Lung (tissue), 12 donors: ENCODE measurements around the gene PCBP3. TPM values are rescaled to one million over a fixed set of nuclear protein-coding genes. Genes with fewer than 3 reads are reported as not detected.

Experiments
- ATAC-seq: fragments of 200-7000 bp; cut with Tn5 transposase; one replicate; pipeline ENCODE4 v1.9.1; 2020; ENCODE audit warnings: moderate number of reproducible peaks; ENCODE audit not compliant: insufficient read depth, low FRiP score
- DNase-seq, 3 donors: peaks; one replicate each; pipeline ENCODE4 v3.0.0-alpha.2; 2013 to 2017
- H3K27ac ChIP-seq, 2 donors: one replicate each; pipeline ENCODE4 v1.5.1; 2013; ENCODE audit warnings: mild to moderate bottlenecking in 2 of 2, moderate library complexity in 2 of 2, control low read depth in 1 of 2, inconsistent platforms in 1 of 2, low read depth in 1 of 2, low read length in 1 of 2
- H3K27me3 ChIP-seq, 3 donors: one replicate each; pipeline ENCODE4 v1.5.1; 2013; ENCODE audit warnings: low read length in 2 of 3; ENCODE audit not compliant: control insufficient read depth in 3 of 3, insufficient read depth in 3 of 3
- H3K36me3 ChIP-seq, 4 donors: one replicate each; pipeline ENCODE4 v1.5.1; 2013; ENCODE audit warnings: low read length in 4 of 4, mild to moderate bottlenecking in 1 of 4, moderate library complexity in 1 of 4; ENCODE audit not compliant: control insufficient read depth in 4 of 4, insufficient read depth in 4 of 4
- H3K4me1 ChIP-seq, 5 donors: one replicate each; pipeline ENCODE4 v1.5.1; 2013; ENCODE audit warnings: low read length in 5 of 5, mild to moderate bottlenecking in 2 of 5, moderate library complexity in 1 of 5; ENCODE audit not compliant: control insufficient read depth in 5 of 5, insufficient read depth in 5 of 5
- H3K4me3 ChIP-seq: one replicate; pipeline ENCODE4 v1.5.1; 2013; ENCODE audit warnings: mild to moderate bottlenecking, control low read depth, moderate library complexity
- H3K9ac ChIP-seq, 2 donors: one replicate each; pipeline ENCODE4 v1.5.1; 2013; ENCODE audit warnings: low read length in 2 of 2, control low read depth in 1 of 2; ENCODE audit not compliant: insufficient read depth in 1 of 2
- H3K9me3 ChIP-seq, 4 donors: one replicate each; pipeline ENCODE4 v1.5.1; 2013; ENCODE audit warnings: low read length in 3 of 4, mild to moderate bottlenecking in 1 of 4, moderate library complexity in 1 of 4; ENCODE audit not compliant: control insufficient read depth in 4 of 4, insufficient read depth in 3 of 4
- CTCF ChIP-seq: IDR thresholded peaks from 2 replicates; pipeline ENCODE4 v1.5.1; 2012; ENCODE audit warnings: mild to moderate bottlenecking; ENCODE audit errors: control extremely low read depth, extremely low read depth
- WGBS, 2 donors: extraction: QIAGEN DNeasy Blood & Tissue Kit; methylation state at CpG; one replicate each; pipeline ENCODE4 v1.1.7; 2013; 5-methylcytosine and 5-hydroxymethylcytosine counted together
- polyA plus RNA-seq, 2 donors: library from polyadenylated mRNA; stranded (reverse); fragments of 200-250 nt; gene quantifications; one replicate each; pipeline ENCODE4 v1.2.1, GENCODE V29; 2013
- total RNA-seq, 2 donors: library from RNA; depleted of rRNA in 1 of 2; stranded (reverse); fragments of >200 nt in 1 of 2; gene quantifications; one replicate each; pipeline ENCODE4 v1.2.1, GENCODE V29; 2014 to 2021
- donor health status: control.
- donor health status: control.
- donor health status: Bipolar disorder and iron deficiency.
- donor health status: healthy.
- donor health status: DM: yes; HTN: yes; CAD: no.

The PCBP3 gene
- total and polyA plus RNA-seq, 4 donors = 1.6 to 8.2 (median 3.1) TPM

DNA sequence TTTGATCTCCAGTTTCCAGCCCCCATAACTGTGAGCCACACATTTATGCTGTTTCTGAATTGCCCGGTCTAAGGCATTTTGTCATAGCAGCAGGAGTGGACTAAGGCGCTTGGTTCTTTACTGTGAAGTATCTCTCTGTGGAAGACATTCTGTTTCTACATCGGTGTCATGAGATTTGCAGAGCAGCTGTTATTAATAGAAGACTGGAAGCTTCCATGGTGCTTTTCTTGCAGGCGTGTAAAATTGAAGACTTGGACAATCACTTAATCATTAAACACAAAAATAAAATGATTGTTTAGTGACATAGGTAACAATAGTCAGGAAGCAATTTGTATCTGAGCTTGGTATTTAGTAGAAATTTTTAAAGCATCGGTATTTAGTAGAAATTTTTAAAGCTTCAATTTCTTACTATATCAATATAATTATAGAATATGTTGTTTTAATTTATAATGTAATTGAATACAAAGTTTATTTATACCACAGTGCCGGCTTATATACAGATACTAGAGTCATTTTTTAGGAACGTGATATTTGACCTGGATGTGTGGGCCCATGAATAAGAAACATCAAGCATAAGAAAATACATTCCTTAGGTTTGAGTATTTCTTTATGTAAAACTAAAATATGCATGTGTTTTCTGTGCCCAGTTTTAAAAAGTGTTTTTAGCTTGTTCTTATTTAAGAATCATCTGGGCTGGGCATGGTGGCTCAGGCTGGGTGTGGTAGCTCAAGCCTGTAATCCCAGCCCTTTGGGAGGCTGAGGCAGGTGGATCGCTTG lies 277.5 kb downstream of the PCBP3 start:
- ATAC-seq (no peak), DNase-seq (no peak)
- Histone ChIP-seq H3K4me1 (peaks cover 0 to 6% (median 0%) of the 10 kb centered on the region in 5 donors), H3K27ac (no peak overlapping the region), H3K27me3 (no peaks in the 10 kb centered on the region), H3K9ac (no peak overlapping the region), H3K36me3 (no peaks in the 10 kb centered on the region), H3K9me3 (no peaks in the 10 kb centered on the region), H3K4me3 (no peak overlapping the region)
- WGBS, 2 donors = 92 to 94% methylated on average over 8 of the region's 8 CpGs
- no peak for TF ChIP-seq CTCF

DNA sequence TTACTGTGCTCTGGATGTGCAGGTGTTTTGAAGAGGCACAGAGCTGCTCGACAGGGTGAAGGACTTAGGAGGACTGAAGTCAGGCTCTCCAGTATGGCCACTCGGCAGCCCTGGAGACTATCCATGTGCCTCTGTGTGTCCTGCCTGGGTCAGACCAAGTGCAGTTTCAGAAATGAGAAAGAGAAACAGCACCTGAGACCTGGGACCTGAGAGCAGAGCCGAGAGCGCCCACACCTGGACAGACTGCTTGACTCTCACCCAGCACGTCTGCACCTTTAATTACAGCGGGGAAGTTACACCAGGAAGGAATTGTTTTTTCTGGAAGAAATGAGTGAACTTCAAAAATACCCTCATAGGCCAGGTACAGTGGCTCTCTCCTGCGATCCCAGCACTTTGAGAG lies 278.4 kb downstream of the PCBP3 start:
- H3K27me3 ChIP-seq = no peaks in the 10 kb centered on the region
- DNase-seq (no peak), ATAC-seq (no peak)
- no peaks in the 10 kb centered on the region for H3K36me3 ChIP-seq
- 81 to 84% methylated on average over 7 of the region's 7 CpGs for WGBS, 2 donors
- no peaks in the 10 kb centered on the region for H3K4me1 ChIP-seq
- H3K9ac ChIP-seq = no peak overlapping the region
- H3K4me3 ChIP-seq = no peak overlapping the region
- H3K9me3 ChIP-seq = no peaks in the 10 kb centered on the region
- H3K27ac ChIP-seq = no peak overlapping the region
- TF ChIP-seq CTCF = no peak

- ATAC-seq (no peak), DNase-seq (no peak)
- H3K9ac ChIP-seq = no peak overlapping the region
- 76 to 84% methylated on average over 12 of the region's 12 CpGs for WGBS, 2 donors
- no peaks in the 10 kb centered on the region for H3K27me3 ChIP-seq
- H3K27ac ChIP-seq = no peak overlapping the region
- no peak overlapping the region for H3K4me3 ChIP-seq
- H3K36me3 ChIP-seq = no peaks in the 10 kb centered on the region
- no peaks in the 10 kb centered on the region for H3K4me1 ChIP-seq
- no peak for TF ChIP-seq CTCF
- no peaks in the 10 kb centered on the region for H3K9me3 ChIP-seq
Observed at GRCh38 chr21:45922648-45923047, 279.1 kb downstream of the PCBP3 start.
